GM20000 (cell line): ENCODE results near the gene JAZF1.
"Not testable (repeated sequence)": the region's sequence is repeated elsewhere in the genome, so short reads cannot be mapped to it uniquely, and the experiment has no call there.

Experiments
- DNase-seq: peaks from one replicate; pipeline ENCODE4 v3.0.0; 2012; ENCODE audit warnings: low spot score
- TF ChIP-seq, protein P1 (sequence below): IDR thresholded peaks from 2 replicates; pipeline ENCODE4 v1.5.1; 2012; ENCODE audit warnings: mild to moderate bottlenecking, control low read depth; ENCODE audit errors: extremely low read depth, missing control alignments

JAZF1 gene

DNA sequence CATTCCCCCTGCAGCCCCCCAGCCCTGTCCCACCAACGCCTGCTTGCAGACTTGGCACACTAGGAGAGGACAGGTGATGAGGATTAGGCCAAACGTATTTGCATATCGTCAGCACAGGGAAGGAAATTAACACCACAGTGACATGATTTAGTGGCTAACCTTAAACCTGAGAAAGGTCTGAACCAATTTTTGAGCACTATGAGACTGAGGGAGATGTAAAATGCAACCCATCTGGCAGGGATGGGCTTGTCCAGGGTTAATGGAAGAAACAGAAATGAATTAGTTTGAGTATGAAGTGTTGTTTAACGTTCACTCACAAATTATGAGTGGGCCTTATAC lies 257.0 kb downstream of the JAZF1 start:
- TF ChIP-seq, protein P1, sequence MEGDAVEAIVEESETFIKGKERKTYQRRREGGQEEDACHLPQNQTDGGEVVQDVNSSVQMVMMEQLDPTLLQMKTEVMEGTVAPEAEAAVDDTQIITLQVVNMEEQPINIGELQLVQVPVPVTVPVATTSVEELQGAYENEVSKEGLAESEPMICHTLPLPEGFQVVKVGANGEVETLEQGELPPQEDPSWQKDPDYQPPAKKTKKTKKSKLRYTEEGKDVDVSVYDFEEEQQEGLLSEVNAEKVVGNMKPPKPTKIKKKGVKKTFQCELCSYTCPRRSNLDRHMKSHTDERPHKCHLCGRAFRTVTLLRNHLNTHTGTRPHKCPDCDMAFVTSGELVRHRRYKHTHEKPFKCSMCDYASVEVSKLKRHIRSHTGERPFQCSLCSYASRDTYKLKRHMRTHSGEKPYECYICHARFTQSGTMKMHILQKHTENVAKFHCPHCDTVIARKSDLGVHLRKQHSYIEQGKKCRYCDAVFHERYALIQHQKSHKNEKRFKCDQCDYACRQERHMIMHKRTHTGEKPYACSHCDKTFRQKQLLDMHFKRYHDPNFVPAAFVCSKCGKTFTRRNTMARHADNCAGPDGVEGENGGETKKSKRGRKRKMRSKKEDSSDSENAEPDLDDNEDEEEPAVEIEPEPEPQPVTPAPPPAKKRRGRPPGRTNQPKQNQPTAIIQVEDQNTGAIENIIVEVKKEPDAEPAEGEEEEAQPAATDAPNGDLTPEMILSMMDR, result no peak
- DNase-seq, result no peak

DNA sequence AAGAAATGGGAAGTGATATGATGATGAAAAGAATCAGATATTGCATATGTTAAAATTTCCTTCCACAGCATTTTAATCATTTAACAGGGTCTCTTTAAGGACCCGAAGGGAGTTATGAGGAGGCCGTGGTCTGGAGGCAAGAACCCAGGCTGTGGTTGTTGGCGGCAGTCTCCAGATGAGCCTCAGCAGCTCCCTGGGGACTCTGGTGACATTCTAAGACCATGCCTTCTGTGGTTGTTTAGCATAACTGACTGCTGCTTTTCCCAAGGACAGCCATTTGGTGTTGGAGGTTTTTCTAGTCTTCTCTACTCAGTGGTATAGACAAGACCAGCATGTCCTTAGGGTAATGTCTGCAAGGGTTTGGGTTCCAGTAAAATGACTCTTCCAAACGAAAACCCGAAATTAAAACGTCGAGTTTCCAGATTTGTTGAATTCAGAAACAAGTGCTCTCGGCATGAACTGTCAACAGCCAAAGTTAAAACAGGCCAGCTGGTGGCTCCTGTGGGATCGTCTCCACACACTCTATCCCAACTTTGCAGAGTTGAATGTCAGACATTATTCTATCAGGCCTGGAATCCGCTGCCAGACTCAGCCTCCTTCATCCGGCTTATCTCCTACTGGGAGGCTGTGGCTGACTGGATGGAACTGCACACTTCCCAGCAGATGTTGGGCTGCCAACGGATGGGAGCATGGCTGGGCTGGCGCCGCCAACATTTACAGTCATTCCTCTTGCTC lies 257.5 kb downstream of the JAZF1 start:
- peak; percentile 37 for DNase-seq
- TF ChIP-seq, protein P1, result no peak

DNA sequence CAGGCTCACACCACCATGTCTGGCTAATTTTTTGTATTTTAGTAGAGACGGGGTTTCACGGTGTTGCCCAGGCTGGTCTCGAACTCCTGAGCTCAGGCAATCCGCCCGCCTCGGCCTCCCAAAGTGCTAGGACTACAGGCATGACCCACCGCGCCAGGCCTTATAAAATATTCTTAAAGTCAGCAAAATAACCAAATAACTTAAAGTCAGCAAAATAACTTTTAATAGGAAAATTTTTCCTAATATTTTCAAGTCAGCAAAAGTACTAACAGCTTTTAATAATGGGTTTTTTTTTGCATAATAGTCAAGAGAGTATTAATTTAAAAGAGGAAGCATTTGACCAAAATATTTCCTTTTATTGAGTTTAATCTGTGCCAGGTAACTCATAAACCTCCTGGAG lies 258.2 kb downstream of the JAZF1 start:
- not testable (repeated sequence) for DNase-seq

DNA sequence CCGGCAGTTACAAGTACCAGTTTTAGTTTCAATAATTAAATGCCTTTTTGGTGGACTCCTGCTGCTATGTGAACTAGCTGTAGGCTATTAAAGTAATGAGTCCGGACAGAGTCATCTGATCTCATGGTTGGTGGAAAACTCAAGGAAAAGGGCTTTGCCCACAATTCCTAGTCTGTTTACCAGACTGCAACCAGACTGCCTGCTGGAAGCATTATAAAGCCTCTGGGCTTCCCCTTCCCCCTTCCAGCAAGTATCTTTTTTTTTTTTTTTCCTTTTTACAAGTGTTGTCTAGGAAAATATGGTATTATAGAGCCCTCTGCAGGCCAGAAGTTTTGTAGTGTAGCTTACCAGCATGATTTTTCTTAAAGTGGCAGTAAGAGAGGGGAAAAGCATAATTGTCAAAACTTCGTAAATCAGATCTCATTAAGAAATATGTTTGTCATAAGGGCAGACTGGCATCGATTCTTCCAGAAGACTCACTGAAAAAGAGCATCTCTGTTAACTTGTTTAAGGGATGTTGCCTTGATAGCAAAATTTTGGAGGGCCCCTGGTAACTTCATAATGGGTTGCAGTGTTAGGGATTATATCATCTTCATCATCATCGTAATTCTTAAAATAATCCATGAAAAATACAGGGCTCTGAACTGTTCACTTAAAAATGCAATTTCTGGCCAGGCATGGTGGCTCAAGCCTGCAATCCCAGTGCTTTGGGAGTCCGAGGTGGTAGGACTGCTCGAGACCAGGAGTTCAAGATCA lies 259.3 kb downstream of the JAZF1 start:
- TF ChIP-seq, protein P1, result peak; percentile 35
- peak; percentile 30 for DNase-seq

DNA sequence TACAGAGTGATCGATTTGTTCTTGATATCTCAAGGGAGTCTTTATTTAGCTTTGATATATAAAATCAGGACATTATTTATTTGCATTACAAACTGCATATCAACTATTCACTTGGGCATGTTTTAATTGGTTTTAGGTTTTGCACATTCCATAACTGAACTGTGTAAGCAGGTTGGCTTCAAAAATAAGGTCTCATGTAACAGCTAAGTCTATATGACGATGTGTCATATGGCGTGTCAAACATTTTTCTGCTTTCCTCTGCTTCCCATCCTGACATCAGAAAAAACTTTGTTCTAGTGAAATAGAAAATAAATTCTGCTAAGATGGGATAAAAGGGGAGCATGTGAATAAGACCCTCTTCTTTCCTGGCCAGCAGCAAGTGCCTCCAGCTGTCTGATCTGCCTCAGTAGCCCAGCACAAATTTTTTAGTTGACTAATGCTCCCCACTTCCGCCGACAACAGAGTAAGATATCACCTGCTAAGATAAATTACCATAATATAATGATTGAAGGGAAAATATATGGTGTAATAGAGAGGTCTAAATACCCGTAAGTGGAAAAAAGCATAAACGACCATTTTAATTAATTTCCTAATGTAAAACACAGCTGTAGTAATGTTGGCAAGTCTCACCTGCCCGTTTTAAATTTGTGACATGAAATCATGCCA lies 260.2 kb downstream of the JAZF1 start:
- TF ChIP-seq, protein P1, result no peak
- DNase-seq, result no peak

DNA sequence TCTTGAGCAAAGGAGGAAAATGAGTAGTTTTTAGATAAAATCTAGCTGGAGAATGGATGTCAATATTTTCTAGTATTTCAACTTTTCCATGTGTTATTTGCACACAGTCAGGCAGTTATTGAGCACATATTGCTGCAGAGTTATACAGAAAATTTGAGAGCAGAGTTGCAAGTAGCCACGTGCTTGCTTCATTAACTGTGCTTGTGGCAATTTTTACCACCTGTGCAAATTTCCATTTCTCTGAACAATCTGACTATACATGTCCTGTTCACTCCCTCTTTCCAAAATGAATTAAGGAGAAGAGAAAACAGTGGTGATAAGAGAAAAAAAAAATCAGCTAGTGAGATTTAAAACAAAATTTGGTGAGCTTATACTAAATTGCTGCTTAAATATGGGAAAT lies 262.1 kb downstream of the JAZF1 start:
- TF ChIP-seq, protein P1, result no peak
- DNase-seq, result no peak

DNA sequence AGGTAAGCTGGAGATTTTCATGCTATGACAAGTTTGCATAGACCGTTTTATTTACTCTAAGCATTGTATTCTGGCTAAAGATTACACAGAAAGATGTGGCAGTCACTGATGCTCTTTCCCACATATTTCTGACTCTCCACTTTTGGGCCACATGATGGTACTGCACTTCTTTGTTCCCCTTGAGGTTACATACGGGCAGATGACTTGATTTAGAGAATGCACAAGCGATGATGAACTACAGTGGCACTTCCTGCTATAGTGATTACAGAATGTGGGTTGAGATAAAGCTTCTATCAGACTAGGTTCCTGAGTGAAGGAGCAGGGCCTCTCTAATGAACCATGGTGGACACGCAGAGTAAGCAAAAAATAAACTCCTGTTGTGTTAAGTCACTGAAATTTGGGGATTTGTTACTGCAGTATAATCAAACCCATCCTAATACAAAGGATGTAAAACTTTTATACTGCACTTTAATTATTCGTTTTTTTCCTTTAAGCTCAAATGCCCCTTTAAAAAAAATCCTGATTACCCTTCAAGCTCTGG lies 262.8 kb downstream of the JAZF1 start:
- TF ChIP-seq, protein P1, result no peak
- DNase-seq, result no peak
